Endothelial cell of umbilical vein (primary cell): ENCODE results near the gene SLC13A1. TPM values are rescaled to one million over a fixed set of nuclear protein-coding genes. Genes with fewer than 3 reads are reported as not detected.
"Not testable (repeated sequence)": the region's sequence is repeated elsewhere in the genome, so short reads cannot be mapped to it uniquely, and the experiment has no call there.

Source experiments
- BruUV-seq: library from RNA; stranded (reverse); fragments of 400-500 nt; replicated peaks from 2 replicates; lab custom pipeline; 2021; lab: Mats Ljungman, UMichigan
- CTCF ChIA-PET: fragments of 300-600, 350-600 bp; sonication (Branson Sonifier 250); formaldehyde crosslinking; loops from one replicate; lab custom pipeline; 2021; ENCODE audit warnings: antibody characterized with exemption, inconsistent platforms; lab: Charles Lee
- POLR2A ChIA-PET: fragments of 300-600, 350-600 bp; sonication (Branson Sonifier 250); formaldehyde crosslinking; loops from one replicate; lab custom pipeline; 2021; ENCODE audit warnings: antibody characterized with exemption, inconsistent platforms; lab: Charles Lee
- DNase-seq: peaks from one replicate; pipeline ENCODE4 v3.0.0-alpha.2; 2011; ENCODE audit warnings: low read depth, low spot score
- FAIRE-seq: peaks from 2 replicates; lab custom pipeline; 2011; peaks lifted over from hg19 to GRCh38; lab: Jason Lieb, UNC
- H2AFZ ChIP-seq: 2 replicates; pipeline ENCODE4 v1.6.0; 2012; ENCODE audit warnings: low read depth, low read length, control low read depth, inconsistent platforms
- H3K27ac ChIP-seq: 2 replicates; pipeline ENCODE4 v1.5.1; 2011; ENCODE audit warnings: low read depth, mild to moderate bottlenecking, control low read depth, low read length, moderate library complexity; ENCODE audit not compliant: insufficient read depth
- H3K27me3 ChIP-seq, 2 experiments: 2 replicates each; pipeline versions ENCODE4 v1.6.0 to v1.6.1; 2011; ENCODE audit warnings: low read length in 2 of 2, mixed read lengths in 1 of 2; ENCODE audit not compliant: control insufficient read depth in 2 of 2, insufficient read depth in 2 of 2
- H3K36me3 ChIP-seq, 2 experiments: 2 replicates in 1 of 2; 3 replicates in 1 of 2; pipeline ENCODE4 v1.5.1; 2011; ENCODE audit warnings: low read length in 2 of 2, mild to moderate bottlenecking in 1 of 2, moderate library complexity in 1 of 2; ENCODE audit not compliant: control insufficient read depth in 2 of 2, insufficient read depth in 2 of 2; ENCODE audit errors: extremely low read depth in 1 of 2
- H3K4me1 ChIP-seq: 3 replicates; pipeline ENCODE4 v1.5.1; 2011; ENCODE audit warnings: mild to moderate bottlenecking, low read length; ENCODE audit not compliant: control insufficient read depth, insufficient read depth; ENCODE audit errors: extremely low read depth
- H3K4me2 ChIP-seq: 2 replicates; pipeline ENCODE4 v1.6.1; 2011; ENCODE audit warnings: low read length, control low read depth, mixed read lengths; ENCODE audit not compliant: insufficient read depth
- H3K4me3 ChIP-seq, 3 experiments: fragments of 200-600 bp in 1 of 3; sonication (generic), shearing (Covaris generic) in 1 of 3; replicated peaks in 1 of 3; 2 replicates each; pipeline ENCODE4 v1.5.1; 2011 to 2016; ENCODE audit warnings: control low read depth in 3 of 3, low read length in 3 of 3, mild to moderate bottlenecking in 2 of 3, inconsistent platforms in 1 of 3, low read depth in 1 of 3, moderate library complexity in 1 of 3; ENCODE audit not compliant: insufficient read depth in 1 of 3
- H3K79me2 ChIP-seq: 2 replicates; pipeline ENCODE4 v1.6.0; 2012; ENCODE audit warnings: low read length, inconsistent platforms; ENCODE audit not compliant: control insufficient read depth, insufficient read depth
- H3K9ac ChIP-seq: replicated peaks from 2 replicates; pipeline ENCODE3; 2011; ENCODE audit warnings: low read length, control low read depth; ENCODE audit not compliant: insufficient read depth; ENCODE audit errors: extremely low read depth
- H3K9me1 ChIP-seq: replicated peaks from 3 replicates; pipeline ENCODE4 v1.6.0; 2011; ENCODE audit warnings: mild to moderate bottlenecking, low read length; ENCODE audit not compliant: control insufficient read depth, insufficient read depth; ENCODE audit errors: extremely low read depth
- H3K9me3 ChIP-seq: replicated peaks from 2 replicates; pipeline ENCODE4 v1.5.1; 2012; ENCODE audit warnings: low read length, inconsistent platforms; ENCODE audit not compliant: control insufficient read depth, insufficient read depth
- H4K20me1 ChIP-seq: replicated peaks from 2 replicates; pipeline ENCODE3; 2011; ENCODE audit warnings: mild to moderate bottlenecking, low read length; ENCODE audit not compliant: control insufficient read depth, insufficient read depth; ENCODE audit errors: extremely low read depth
- EZH2 ChIP-seq: IDR thresholded peaks from 2 replicates; pipeline ENCODE4 v1.6.1; 2012; ENCODE audit warnings: borderline replicate concordance, low read depth, mild to moderate bottlenecking, moderate library complexity, low read length, inconsistent platforms; ENCODE audit not compliant: severe bottlenecking
- FOS ChIP-seq: IDR thresholded peaks from 2 replicates; pipeline ENCODE4 v1.6.1; 2011; ENCODE audit warnings: mild to moderate bottlenecking, low read length, moderate library complexity, borderline replicate concordance; ENCODE audit not compliant: insufficient read depth
- GATA2 ChIP-seq: IDR thresholded peaks from 2 replicates; pipeline ENCODE4 v1.7.0; 2011; ENCODE audit warnings: low read depth, mild to moderate bottlenecking, moderate library complexity, mixed read lengths, low read length; ENCODE audit not compliant: insufficient read length, insufficient read depth
- JUN ChIP-seq: IDR thresholded peaks from 2 replicates; pipeline ENCODE4 v1.6.1; 2011; ENCODE audit warnings: borderline replicate concordance, low read depth; ENCODE audit not compliant: insufficient read length, insufficient read depth
- MAX ChIP-seq: IDR thresholded peaks from 2 replicates; pipeline ENCODE4 v1.6.1; 2011; ENCODE audit not compliant: insufficient read depth, insufficient read length
- MYC ChIP-seq: IDR thresholded peaks from one replicate; pipeline ENCODE4 v1.6.1; 2011; ENCODE audit warnings: mild to moderate bottlenecking, low read depth, low read length
- POLR2A ChIP-seq: IDR thresholded peaks from 2 replicates; pipeline ENCODE4 v1.6.1; 2012; ENCODE audit warnings: low read depth, mild to moderate bottlenecking, control low read depth, low read length
- POLR2AphosphoS5 ChIP-seq: IDR thresholded peaks from 2 replicates; pipeline ENCODE4 v1.6.1; 2012; ENCODE audit warnings: low read depth, mild to moderate bottlenecking, control low read depth, low read length, moderate library complexity; ENCODE audit not compliant: insufficient read depth
- dilution Hi-C: fragments of 300-500 bp; cut with MboI; formaldehyde crosslinking; loops from one replicate; pipeline ENCODE4 v1.15.0; 2019; ENCODE audit warnings: low sequenced_read_pairs; ENCODE audit not compliant: extremely low pct_ligation_motif_present
- intact Hi-C: fragments of 100-400 bp; cut with micrococcal nuclease; formaldehyde crosslinking; loops from one replicate; pipeline ENCODE4 v1.10.0; 2022
- polyA plus RNA-seq, 4 experiments: library from polyadenylated mRNA; depleted of rRNA in 3 of 4; stranded (reverse) in 3 of 4; unstranded in 1 of 4; fragments of >200 nt; gene quantifications; 2 replicates each; pipeline versions ENCODE4 v1.2.1 to v1.2.3, GENCODE V29; 2011 to 2012; ENCODE audit warnings: missing spikeins in 1 of 4
- total RNA-seq: library from RNA; stranded (reverse); gene quantifications from 2 replicates; pipeline ENCODE4 v1.2.3, GENCODE V29; 2021
- TF ChIP-seq, protein P1 (sequence below), 2 donors: IDR thresholded peaks; 1 replicate in 1 of 2; 2 replicates in 1 of 2; pipeline ENCODE4 v1.5.1; 2011; ENCODE audit warnings: low read length in 2 of 2, mild to moderate bottlenecking in 2 of 2, moderate library complexity in 2 of 2, control low read depth in 1 of 2, inconsistent platforms in 1 of 2, low read depth in 1 of 2; ENCODE audit not compliant: insufficient read depth in 1 of 2; ENCODE audit errors: extremely low read depth in 1 of 2

Gene SLC13A1
- total and polyA plus RNA-seq, 2 donors (not counting 3 experiments of a cell fraction or from before 2014, with no cell fraction given) = not detected

DNA sequence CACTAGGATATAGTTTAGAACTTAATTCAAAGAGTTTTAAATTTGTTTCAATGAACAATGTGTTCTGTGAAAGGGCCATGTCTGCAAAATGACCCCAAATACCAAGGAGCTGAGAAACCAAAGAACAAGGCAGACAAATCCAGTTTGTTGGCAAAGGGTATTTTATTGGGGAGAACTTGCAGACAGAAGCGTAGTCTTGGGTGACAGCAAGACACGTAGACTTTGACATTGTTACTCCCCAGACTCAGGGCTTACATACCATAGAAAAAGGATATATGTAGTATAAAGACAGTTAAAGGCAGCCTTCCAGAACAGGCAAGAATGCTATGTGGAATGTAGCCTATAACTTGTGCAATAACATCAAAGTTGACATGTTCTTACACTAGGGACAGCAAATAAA, 109.3 kb downstream of the SLC13A1 start:
- no peak overlapping the region for H3K9ac ChIP-seq
- no peak for FAIRE-seq
- H2AFZ ChIP-seq = no peak overlapping the region
- no peaks in the 10 kb centered on the region for H3K27me3 ChIP-seq
- H3K9me3 ChIP-seq = no peaks in the 10 kb centered on the region
- H3K4me3 ChIP-seq = no peak overlapping the region
- H4K20me1 ChIP-seq = no peaks in the 10 kb centered on the region
- CTCF ChIA-PET = no interaction called here
- H3K9me1 ChIP-seq = no peaks in the 10 kb centered on the region
- no peak for DNase-seq
- no peaks in the 10 kb centered on the region for H3K4me1 ChIP-seq
- H3K36me3 ChIP-seq = no peaks in the 10 kb centered on the region
- BruUV-seq = no TSS peak
- intact Hi-C loops (no loop called here), dilution Hi-C loops (no loop called here)
- POLR2A ChIA-PET = no interaction called here
- TF ChIP-seq JUN = no peak
- TF ChIP-seq, protein P1, sequence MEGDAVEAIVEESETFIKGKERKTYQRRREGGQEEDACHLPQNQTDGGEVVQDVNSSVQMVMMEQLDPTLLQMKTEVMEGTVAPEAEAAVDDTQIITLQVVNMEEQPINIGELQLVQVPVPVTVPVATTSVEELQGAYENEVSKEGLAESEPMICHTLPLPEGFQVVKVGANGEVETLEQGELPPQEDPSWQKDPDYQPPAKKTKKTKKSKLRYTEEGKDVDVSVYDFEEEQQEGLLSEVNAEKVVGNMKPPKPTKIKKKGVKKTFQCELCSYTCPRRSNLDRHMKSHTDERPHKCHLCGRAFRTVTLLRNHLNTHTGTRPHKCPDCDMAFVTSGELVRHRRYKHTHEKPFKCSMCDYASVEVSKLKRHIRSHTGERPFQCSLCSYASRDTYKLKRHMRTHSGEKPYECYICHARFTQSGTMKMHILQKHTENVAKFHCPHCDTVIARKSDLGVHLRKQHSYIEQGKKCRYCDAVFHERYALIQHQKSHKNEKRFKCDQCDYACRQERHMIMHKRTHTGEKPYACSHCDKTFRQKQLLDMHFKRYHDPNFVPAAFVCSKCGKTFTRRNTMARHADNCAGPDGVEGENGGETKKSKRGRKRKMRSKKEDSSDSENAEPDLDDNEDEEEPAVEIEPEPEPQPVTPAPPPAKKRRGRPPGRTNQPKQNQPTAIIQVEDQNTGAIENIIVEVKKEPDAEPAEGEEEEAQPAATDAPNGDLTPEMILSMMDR (IDR thresholded peaks at IDR 0.05; ENCODE audit: extremely low read depth in 1 of 2, insufficient read depth in 1 of 2, low read depth in 1 of 2, low read length in 2 of 2) = no peak
- TF ChIP-seq POLR2AphosphoS5 = no peak
- TF ChIP-seq EZH2 = no peak
- TF ChIP-seq MYC = no peak
- TF ChIP-seq GATA2 = no peak
- TF ChIP-seq MAX = no peak
- no peak for TF ChIP-seq FOS
- no peak for TF ChIP-seq POLR2A
- no peak overlapping the region for H3K4me2 ChIP-seq
- no peaks in the 10 kb centered on the region for H3K79me2 ChIP-seq
- H3K27ac ChIP-seq = no peak overlapping the region

- H3K9me1 ChIP-seq, POLR2A ChIA-PET, BruUV-seq, H3K9me3 ChIP-seq, H3K4me1 ChIP-seq, FAIRE-seq, H3K27ac ChIP-seq, H3K4me3 ChIP-seq, H3K36me3 ChIP-seq, DNase-seq, H3K79me2 ChIP-seq, H3K27me3 ChIP-seq, CTCF ChIA-PET, H4K20me1 ChIP-seq, H3K9ac ChIP-seq, intact Hi-C loops, H3K4me2 ChIP-seq, dilution Hi-C loops, H2AFZ ChIP-seq: not testable (repeated sequence)
Observed at GRCh38 chr7:123086910-123087309, 112.9 kb downstream of the SLC13A1 start.

GRCh38 chr7:123084861-123085260, 114.9 kb downstream of the SLC13A1 start:
- FAIRE-seq, intact Hi-C loops: not testable (repeated sequence)

More at GRCh38 chr7:123084861-123085260, 114.9 kb downstream of the SLC13A1 start:
- DNase-seq, H2AFZ ChIP-seq, H3K27ac ChIP-seq, BruUV-seq, H3K9me1 ChIP-seq, H4K20me1 ChIP-seq, H3K4me2 ChIP-seq, H3K79me2 ChIP-seq, H3K4me1 ChIP-seq, H3K9me3 ChIP-seq, H3K9ac ChIP-seq, H3K27me3 ChIP-seq, H3K36me3 ChIP-seq, dilution Hi-C loops, H3K4me3 ChIP-seq, POLR2A ChIA-PET: not testable (repeated sequence)
- CTCF ChIA-PET = interaction anchor here (1.3 kb wide), 1 partner anchor 21 kb away, joined by 3 read pairs; no protein-coding TSS in a partner anchor
